Body of pancreas (tissue), 4 donors: ENCODE data around the gene KCNQ1OT1. TPM values are rescaled to one million over a fixed set of nuclear protein-coding genes. Genes with fewer than 3 reads are reported as not detected.

Source experiments
- ATAC-seq: fragments of 150-250 bp; one replicate; pipeline ENCODE4 v1.9.1; 2016
- DNase-seq, 4 donors: peaks; one replicate each; pipeline ENCODE4 v3.0.0-alpha.2; 2019
- H3K27ac ChIP-seq, 4 donors: fragments of 200-600 bp; sonication (generic); 1 replicate in 3 of 4; 2 replicates in 1 of 4; pipeline versions ENCODE4 v1.5.1 to v1.6.1; 2016 to 2019; ENCODE audit warnings: mild to moderate bottlenecking in 1 of 4, mixed read lengths in 1 of 4, moderate library complexity in 1 of 4
- H3K27me3 ChIP-seq, 2 donors: fragments of 200-600 bp; sonication (generic); one replicate each; pipeline ENCODE4 v1.6.0; 2016; ENCODE audit warnings: mild to moderate bottlenecking in 1 of 2
- H3K36me3 ChIP-seq, 2 donors: fragments of 200-600 bp; sonication (generic); replicated peaks in 1 of 2; 2 replicates each; pipeline ENCODE4 v1.5.1; 2016; ENCODE audit warnings: low read depth in 2 of 2; ENCODE audit not compliant: insufficient read depth in 1 of 2
- H3K4me1 ChIP-seq: fragments of 200-600 bp; sonication (generic); one replicate; pipeline ENCODE4 v1.6.0; 2016
- H3K4me3 ChIP-seq, 2 donors: fragments of 200-600 bp; sonication (generic); 1 replicate in 1 of 2; 2 replicates in 1 of 2; pipeline ENCODE4 v1.5.1; 2016 to 2019
- H3K9me3 ChIP-seq, 3 donors: fragments of 200-600 bp; sonication (generic); 1 replicate in 2 of 3; 2 replicates in 1 of 3; pipeline ENCODE4 v1.5.1; 2016
- CTCF ChIP-seq, 7 experiments: fragments of 450-650 bp in 4 of 7; fragments of 200-600 bp in 3 of 7; sonication (generic) in 3 of 7; IDR thresholded peaks; one replicate each; pipeline ENCODE4 v1.5.1; 2016 to 2019; ENCODE audit warnings: antibody characterized with exemption in 7 of 7
- POLR2A ChIP-seq, 3 donors: fragments of 450-650 bp; IDR thresholded peaks; one replicate each; pipeline ENCODE4 v1.6.1; 2016; ENCODE audit warnings: antibody characterized with exemption in 3 of 3, mild to moderate bottlenecking in 2 of 3
- WGBS, 2 donors: methylation state at CpG; one replicate each; pipeline ENCODE4 v1.1.5; 2017; 5-methylcytosine and 5-hydroxymethylcytosine counted together
- intact Hi-C: fragments of 100-400 bp; cut with DNase I; formaldehyde crosslinking; loops from one replicate; pipeline ENCODE4 v1.15.1; 2023
- total RNA-seq, 2 donors: library from RNA; depleted of rRNA; stranded (reverse); fragments of >200 nt; gene quantifications; one replicate each; pipeline ENCODE4 v1.1.0, GENCODE V29; 2016

The KCNQ1OT1 gene
- total RNA-seq, 2 donors from 2014 or later = 3.6 to 9.2 TPM

DNA sequence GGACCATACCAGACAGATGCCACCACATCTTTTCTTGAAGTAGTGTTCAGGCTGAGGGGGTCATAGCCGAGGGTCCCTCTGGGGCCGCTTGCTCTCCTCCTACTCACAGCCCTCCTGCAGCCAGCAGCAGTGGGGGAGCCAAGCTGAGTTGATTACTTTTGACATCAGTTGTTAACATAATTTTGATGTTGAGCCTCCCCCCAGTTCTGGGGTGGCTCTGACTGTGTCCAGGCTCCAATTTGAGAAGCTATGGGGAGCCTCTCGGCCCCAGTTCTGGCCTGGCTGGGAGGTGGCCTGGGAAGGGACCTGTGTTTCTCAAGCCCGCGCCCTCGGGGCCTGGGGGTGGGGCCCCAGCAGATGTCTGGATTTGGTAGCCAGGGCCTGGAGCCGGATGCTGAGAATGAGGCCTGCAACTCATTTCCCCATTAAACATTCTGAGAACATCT lies 47.9 kb downstream of the KCNQ1OT1 start:
- H3K27me3 ChIP-seq = no peaks in the 10 kb centered on the region
- H3K4me1 ChIP-seq = no peaks in the 10 kb centered on the region
- WGBS, 2 donors = 90 to 100% methylated on average over 4 to 7 of the region's 7 CpGs
- ATAC-seq (no peak), DNase-seq (no peak)
- no peaks in the 10 kb centered on the region for H3K36me3 ChIP-seq
- H3K9me3 ChIP-seq = peaks cover 0 to 54% (median 0%) of the 10 kb centered on the region in 3 donors
- H3K27ac ChIP-seq = no peak overlapping the region
- H3K4me3 ChIP-seq = no peak overlapping the region
- no peak for TF ChIP-seq POLR2A (IDR thresholded peaks at IDR 0.05)
- no peak for TF ChIP-seq CTCF (IDR thresholded peaks at IDR 0.05)
- intact Hi-C loops = no loop called here

- Histone ChIP-seq H3K9me3 (peaks cover 0 to 61% (median 0%) of the 10 kb centered on the region in 3 donors), H3K4me3 (no peak overlapping the region), H3K27ac (no peak overlapping the region), H3K27me3 (no peaks in the 10 kb centered on the region), H3K4me1 (no peaks in the 10 kb centered on the region), H3K36me3 (no peaks in the 10 kb centered on the region)
- WGBS, 2 donors = 96 to 98% methylated on average over 4 of the region's 4 CpGs
- TF ChIP-seq CTCF (IDR thresholded peaks at IDR 0.05) = no peak
- no peak for TF ChIP-seq POLR2A (IDR thresholded peaks at IDR 0.05)
- DNase-seq (no peak), ATAC-seq (no peak)
- intact Hi-C loops = no loop called here
Measured at GRCh38 chr11:2651054-2651617, 48.7 kb downstream of the KCNQ1OT1 start.

DNA sequence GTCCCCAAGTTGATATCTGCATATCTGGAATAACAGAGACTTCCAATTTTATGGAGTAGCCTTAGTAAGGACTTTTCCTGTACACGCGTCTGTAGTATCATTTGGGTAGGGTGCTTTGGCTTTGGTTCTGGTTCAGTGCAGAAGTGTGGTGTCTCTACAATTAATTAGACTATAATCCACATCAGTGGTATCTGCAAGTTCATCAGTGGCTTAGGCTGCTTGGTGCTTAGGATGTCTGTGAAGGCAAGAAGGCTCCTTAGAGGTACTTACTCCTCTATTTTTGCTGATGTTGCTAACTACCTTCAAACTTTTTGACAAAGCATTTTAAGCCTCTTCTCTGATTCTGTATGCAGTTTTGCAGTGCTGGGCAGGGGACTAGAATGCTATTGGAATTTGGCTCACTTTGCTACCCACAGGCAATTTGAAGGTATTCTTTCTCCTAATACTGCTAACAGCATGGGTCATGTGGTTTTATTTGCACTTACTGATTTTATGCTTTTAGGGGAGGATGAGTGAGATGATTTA lies 49.4 kb downstream of the KCNQ1OT1 start:
- DNase-seq = no peak

DNA sequence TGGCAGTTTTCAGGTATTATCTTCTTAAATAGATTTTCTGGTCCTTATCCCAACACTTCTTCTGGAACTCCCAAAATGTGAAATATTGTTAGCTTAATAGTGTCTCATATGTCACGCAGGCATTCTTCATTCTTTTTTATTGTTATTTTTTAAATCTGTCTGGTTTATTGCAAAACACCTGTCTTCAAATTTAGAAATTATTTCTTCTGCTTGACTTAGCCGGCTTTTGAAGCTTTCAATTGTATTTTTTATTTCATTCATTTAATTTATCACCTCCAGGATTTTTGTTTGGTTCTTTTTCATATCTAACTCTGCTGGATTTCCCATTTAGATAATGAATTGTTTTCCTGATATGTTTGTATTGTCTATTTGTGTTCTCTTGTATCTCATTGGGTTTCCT lies 49.9 kb downstream of the KCNQ1OT1 start:
- Histone ChIP-seq H3K4me3 (no peak overlapping the region), H3K27ac (no peak overlapping the region), H3K36me3 (no peaks in the 10 kb centered on the region), H3K9me3 (peaks cover 0 to 72% (median 0%) of the 10 kb centered on the region in 3 donors), H3K27me3 (no peaks in the 10 kb centered on the region), H3K4me1 (no peaks in the 10 kb centered on the region)
- DNase-seq = no peak
- ATAC-seq = no peak
- 98% methylated on average over 2 of the region's 2 CpGs for WGBS, 2 donors
- TF ChIP-seq CTCF (IDR thresholded peaks at IDR 0.05) = no peak
- no peak for TF ChIP-seq POLR2A (IDR thresholded peaks at IDR 0.05)
- intact Hi-C loops = no loop called here

More for the DNA sequence above, 49.4 kb downstream of the KCNQ1OT1 start:
- ATAC-seq = no peak
- Histone ChIP-seq H3K4me1 (no peaks in the 10 kb centered on the region), H3K36me3 (no peaks in the 10 kb centered on the region), H3K4me3 (no peak overlapping the region), H3K27me3 (no peaks in the 10 kb centered on the region), H3K9me3 (peaks cover 0 to 67% (median 0%) of the 10 kb centered on the region in 3 donors), H3K27ac (no peak overlapping the region)
- 98 to 100% methylated on average over 2 of the region's 2 CpGs for WGBS, 2 donors
- intact Hi-C loops = no loop called here
- TF ChIP-seq CTCF (IDR thresholded peaks at IDR 0.05) (no peak), POLR2A (IDR thresholded peaks at IDR 0.05) (no peak)

GRCh38 chr11:2649400-2649799 lies 50.4 kb downstream of the KCNQ1OT1 start:
- no peaks in the 10 kb centered on the region for H3K27me3 ChIP-seq
- H3K27ac ChIP-seq = no peak overlapping the region
- DNase-seq (no peak), ATAC-seq (no peak)
- no peaks in the 10 kb centered on the region for H3K4me1 ChIP-seq
- no peak for TF ChIP-seq POLR2A (IDR thresholded peaks at IDR 0.05)
- no peak for TF ChIP-seq CTCF (IDR thresholded peaks at IDR 0.05)
- intact Hi-C loops = no loop called here
- peaks cover 0 to 74% (median 0%) of the 10 kb centered on the region in 3 donors for H3K9me3 ChIP-seq
- no peak overlapping the region for H3K4me3 ChIP-seq
- no peaks in the 10 kb centered on the region for H3K36me3 ChIP-seq
